Stimulated activated CD8-positive, alpha-beta memory T cell treated with anti-CD3 and anti-CD28 coated beads, Interleukin-2, amount 100 ng/mL, for 48 hours (primary cell): ENCODE results near the gene ALOX5.
"Not testable (repeated sequence)": the region's sequence is repeated elsewhere in the genome, so short reads cannot be mapped to it uniquely, and the experiment has no call there.

Experiments used
- DNase-seq, 2 donors: peaks; one replicate each; pipeline ENCODE4 v3.0.0-alpha.2; 2020; ENCODE audit warnings: low read depth in 2 of 2

Gene ALOX5

DNA sequence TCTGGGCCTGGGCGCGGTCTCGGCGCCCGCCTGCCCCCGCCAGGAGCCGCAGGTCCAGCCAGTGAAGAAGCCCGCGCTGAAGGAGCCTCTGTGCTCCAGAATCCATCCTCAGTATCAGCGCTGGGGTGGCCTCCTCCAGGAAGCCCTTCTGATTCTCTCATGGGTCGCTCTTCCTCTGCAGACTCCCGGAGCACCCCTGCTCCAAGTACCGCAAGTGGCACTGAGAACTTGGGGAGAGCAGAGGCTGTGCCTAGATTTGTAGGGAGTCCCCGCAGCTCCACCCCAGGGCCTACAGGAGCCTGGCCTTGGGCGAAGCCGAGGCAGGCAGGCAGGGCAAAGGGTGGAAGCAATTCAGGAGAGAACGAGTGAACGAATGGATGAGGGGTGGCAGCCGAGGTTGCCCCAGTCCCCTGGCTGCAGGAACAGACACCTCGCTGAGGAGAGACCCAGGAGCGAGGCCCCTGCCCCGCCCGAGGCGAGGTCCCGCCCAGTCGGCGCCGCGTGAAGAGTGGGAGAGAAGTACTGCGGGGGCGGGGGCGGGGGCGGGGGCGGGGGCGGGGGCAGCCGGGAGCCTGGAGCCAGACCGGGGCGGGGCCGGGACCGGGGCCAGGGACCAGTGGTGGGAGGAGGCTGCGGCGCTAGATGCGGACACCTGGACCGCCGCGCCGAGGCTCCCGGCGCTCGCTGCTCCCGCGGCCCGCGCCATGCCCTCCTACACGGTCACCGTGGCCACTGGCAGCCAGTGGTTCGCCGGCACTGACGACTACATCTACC lies at the start of gene ALOX5:
TSS of gene ALOX5 (plus strand) at position 641 of the 774 bp plus-strand sequence. CDS start at position 705, 64 bp downstream.
- DNase-seq, result no peak

DNA sequence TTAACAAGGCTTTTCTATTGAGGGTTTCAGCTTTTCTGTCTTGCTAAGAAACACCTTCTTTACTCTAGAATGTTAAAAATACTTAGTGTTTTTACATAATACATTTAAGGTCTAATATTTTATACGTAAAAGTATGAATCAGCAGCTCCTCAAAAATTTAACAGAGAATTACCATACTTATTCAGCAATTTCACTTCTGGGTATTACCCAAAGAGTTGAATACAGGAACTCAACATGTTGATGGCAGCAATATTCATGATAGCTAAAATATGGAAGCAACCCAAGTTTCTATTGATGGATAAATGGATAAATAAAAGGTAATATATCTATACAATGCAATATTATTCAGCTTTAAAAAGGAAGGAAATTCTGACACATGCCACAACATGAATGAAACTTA lies 48.9 kb upstream of the ALOX5 start:
- DNase-seq, result no peak

DNA sequence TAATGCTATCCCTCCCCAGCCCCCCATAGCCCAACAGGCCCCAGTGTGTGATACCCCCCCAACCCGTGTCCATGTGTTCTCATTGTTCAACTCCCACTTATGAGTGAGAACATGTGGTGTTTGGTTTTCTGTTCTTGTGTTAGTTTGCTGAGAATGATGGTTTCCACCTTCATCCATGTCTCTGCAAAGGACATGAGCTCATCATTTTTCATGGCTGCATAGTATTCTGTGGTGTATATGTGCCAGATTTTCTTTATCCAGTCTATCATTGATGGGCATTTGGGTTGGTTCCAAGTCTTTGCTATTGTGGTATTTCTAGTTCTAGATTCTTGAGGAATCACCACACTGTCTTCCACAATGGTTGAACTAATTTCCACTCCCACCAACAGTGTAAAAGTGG lies 47.2 kb upstream of the ALOX5 start:
- DNase-seq, result not testable (repeated sequence)

DNA sequence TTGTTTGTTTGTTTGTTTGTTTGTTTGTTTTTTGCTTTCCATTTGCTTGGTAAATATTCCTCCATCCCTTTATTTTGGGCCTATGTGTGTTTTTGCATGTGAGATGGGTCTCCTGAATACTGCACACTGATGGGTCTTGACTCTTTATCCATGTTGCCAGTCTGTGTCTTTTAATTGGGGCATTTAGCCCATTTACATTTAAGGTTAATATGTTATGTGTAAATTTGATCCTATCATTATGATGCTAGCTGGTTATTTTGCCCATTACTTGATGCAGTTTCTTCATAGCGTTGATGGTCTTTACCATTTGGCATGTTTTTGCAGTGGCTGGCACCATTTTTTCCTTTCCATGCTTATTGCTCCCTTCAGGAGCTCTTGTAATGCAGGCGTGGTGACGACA lies 42.2 kb upstream of the ALOX5 start:
- not testable (repeated sequence) for DNase-seq

DNA sequence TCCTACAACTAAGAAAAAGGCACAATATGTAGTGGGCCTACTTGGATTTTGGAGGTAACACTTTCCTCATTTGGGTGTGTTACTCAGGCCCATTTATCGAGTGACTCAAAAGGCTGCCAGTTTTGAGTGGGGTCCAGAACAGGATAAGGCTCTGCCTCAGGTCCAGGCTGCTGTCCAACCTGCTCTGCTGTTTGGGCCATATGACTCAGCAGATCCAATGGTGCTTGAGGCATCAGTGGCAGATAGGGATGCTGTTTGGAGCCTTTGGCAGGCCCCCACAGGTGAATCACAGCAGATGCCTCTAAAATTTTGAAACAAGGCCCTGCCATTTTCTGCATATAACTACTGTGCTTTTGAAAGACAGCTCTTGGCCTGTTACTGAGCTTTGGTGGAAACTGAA lies 34.1 kb upstream of the ALOX5 start:
- no peak for DNase-seq

DNA sequence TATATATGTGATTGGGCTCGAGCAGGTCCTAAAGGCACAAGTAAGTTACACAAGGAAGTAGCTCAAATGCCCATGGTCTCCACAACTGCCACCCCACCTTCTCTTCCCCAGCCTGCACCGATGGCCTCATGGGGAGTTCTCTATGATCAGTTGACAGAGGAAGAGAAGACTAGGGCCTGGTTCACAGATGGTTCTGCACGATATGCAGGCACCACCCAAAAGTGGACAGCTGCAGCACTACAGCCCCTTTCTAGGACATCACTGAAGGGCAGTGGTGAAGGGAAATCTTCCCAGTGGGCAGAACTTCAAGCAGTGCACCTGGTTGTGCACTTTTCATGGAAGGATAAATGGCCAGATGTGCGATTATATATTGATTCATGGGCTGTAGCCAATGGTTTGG lies 33.6 kb upstream of the ALOX5 start:
- not testable (repeated sequence) for DNase-seq

DNA sequence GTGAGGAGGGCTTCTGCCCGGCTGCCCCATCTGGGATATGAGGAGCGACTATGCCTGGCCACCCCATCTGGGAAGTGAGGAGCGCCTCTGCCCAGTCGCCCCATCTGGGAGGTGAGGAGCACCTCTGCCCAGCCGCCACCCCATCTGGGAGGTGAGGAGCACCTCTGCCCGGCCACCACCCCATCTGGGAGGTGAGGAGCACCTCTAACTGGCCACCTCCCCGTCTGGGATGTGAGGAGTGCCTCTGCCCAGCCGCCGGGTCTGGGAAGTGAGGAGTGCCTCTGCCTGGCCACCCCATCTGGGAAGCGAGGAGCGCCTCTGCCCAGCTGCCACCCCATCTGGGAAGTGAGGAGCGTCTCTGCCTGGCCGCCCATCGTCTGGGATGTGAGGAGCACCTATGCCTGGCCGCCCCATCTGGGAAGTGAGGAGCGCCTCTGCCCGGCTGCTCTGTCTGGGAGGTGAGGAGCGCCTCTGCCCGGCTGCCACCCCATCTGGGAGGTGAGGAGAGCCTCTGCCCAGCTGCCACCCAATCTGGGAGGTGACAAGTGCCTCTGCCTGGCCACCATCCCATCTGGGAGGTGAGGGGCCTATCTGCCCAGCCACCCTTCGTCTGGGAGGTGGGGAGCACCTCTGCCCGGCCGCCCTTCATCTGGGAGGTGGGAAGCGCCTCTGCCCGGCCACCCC lies 27.2 kb upstream of the ALOX5 start:
- DNase-seq, result not testable (repeated sequence)

DNA sequence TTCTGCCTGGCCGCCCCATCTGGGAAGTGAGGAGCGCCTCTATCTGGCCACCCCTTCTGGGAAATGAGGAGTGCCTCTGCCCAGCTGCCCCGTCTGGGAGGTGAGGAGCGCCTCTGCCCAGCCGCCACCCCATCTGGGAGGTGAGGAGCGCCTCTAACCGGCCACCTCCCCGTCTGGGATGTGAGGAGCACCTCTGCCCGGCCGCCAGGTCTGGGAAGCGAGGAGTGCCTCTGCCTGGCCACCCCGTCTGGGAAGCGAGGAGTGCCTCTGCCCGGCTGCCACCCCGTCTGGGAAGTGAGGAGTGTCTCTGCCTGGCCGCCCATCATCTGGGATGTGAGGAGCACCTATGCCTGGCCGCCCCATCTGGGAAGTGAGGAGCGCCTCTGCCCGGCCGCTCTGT lies 26.6 kb upstream of the ALOX5 start:
- not testable (repeated sequence) for DNase-seq

DNA sequence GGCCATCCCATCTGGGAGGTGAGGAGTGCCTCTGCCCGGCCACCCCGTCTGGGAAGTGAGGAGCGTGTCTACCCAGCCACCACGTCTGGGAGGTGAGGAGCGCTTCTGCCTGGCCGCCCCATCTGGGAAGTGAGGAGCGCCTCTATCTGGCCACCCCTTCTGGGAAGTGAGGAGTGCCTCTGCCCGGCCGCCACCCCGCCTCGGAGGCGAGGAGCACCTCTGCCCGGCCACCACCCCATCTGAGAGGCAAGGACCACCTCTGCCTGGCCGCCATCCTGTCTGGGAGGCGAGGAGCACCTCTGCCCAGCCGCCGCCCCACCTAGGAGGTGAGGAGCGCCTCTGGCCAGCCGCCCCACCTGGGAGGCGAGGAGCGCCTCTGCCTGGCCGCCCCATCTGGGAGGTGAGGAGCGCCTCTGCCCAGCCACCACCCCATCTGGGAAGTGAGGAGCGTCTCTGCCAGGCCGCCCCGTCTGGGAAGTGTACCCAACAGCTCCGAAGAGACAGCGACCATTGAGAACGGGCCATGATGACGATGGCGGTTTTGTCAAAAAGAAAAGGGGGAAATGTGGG lies 25.7 kb upstream of the ALOX5 start:
- DNase-seq, result not testable (repeated sequence)

DNA sequence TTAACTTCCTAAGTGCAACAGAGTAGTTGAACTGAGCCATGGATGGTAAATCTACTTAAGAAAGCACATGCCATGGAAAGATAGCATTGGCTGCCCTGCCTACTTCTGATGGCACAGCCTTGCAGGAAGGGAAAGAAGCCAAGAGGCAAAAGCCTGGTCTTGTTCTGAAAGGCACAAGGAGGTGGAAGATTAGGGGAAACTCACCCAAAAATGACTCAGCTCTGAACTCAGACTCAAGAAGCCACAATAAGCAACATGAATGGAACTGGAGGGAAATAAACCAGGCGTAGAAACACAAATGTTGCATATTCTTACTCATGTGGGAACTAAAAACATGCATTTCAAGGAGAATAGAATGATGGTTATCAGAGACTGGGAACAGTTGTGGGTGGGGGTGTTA lies 20.8 kb upstream of the ALOX5 start:
- no peak for DNase-seq

DNA sequence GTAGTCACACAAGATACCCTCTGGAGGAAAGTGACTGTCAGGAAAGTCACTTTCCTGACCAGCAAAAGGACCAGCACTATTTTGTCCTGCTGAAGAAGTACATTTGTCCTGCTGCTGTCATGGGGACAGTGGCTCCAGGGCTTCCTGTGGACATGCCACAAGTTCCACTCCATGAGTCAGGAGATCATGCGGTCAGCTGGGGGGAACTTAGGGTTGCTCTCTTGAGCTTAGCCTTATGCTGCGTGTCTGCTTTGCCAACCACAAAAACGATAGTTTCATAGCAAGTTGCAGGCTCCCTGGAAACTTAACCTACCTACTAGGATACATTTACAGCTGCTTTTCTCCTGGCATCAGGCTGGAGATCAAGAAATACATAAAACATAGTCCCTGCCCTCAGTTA lies 19.8 kb upstream of the ALOX5 start:
- DNase-seq, result no peak

DNA sequence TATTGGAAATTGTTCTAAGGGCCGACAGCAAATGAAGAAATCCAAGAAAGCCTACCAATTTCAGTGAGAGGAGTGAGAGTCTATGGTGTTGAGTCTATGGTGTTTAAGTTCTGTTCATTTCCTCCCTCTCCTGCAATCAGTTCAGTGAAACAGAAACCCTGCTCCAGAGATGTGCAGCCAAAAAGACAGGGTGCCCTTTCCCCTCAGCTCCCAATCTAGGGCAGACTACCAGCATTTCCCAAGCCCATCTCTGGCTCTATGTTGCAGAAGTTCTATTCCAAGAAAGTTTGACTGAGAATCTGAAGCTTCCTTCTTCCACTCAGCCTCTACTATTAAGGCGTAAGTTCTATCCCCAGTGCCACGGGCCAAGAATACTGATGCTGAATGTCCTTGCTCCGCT lies 18.5 kb upstream of the ALOX5 start:
- DNase-seq, result no peak

DNA sequence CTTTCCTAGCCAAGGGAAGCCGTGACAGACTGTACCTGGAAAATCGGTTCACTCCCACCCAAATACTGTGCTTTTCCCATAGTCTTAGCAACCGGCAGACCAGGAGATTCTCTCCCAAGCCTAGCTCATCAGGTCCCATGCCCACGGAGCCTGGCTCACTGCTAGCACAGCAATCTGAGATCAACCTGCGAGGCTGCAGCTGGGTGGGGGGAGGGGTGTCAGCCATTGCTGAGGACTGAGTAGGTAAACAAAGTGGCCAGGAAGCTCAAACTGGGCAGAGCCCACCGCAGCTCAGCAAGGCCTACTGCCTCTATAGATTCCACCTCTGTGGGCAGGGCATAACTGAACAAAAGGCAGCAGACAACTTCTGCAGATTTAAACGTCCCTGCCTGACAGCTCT lies 15.1 kb upstream of the ALOX5 start:
- not testable (repeated sequence) for DNase-seq

DNA sequence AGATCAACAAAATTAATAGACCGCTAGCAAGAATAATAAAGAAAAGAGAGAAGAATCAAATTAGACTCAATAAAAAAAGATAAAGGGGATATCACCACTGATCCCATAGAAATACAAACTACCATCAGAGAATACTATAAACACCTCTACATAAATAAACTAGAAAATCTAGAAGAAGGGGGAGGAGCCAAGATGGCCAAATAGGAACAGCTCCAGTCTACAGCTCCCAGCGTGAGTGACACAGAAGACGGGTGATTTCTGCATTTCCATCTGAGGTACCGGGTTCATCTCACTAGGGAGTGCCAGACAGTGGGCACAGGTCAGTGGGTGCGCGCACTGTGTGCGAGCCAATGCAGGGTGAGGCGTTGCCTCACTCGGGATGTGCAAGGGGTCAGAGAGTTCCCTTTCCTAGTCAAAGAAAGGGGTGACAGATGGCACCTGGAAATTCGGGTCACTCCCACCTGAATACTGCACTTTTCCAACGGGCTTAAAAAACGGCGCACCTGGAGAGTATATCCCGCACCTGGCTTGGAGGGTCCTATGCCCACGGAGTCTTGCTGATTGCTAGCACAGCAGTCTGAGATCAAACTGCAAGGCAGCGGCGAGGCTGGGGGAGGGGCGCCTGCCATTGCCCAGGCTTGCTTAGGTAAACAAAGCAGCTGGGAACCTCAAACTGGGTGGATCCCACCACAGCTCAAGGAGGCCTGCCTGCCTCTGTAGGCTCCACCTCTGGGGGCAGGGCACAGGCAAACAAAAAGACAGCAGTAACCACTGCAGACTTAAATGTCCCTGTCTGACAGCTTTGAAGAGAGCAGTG lies 11.8 kb upstream of the ALOX5 start:
- not testable (repeated sequence) for DNase-seq

DNA sequence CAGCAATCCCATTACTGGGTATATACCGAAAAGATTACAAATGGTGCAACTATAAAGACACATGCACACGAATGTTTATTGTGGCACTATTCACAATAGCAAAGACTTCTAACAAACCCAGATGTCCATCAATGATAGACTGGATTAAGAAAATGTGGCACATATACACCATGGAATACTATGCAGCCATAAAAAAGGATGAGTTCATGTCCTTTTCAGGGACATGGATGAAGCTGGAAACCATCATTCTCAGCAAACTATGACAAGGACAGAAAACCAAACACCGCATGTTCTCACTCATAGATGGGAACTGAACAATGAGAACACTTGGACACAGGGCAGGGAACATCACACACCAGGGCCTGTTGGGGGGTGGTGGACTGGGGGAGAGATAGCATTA lies 6.4 kb upstream of the ALOX5 start:
- DNase-seq, result not testable (repeated sequence)

DNA sequence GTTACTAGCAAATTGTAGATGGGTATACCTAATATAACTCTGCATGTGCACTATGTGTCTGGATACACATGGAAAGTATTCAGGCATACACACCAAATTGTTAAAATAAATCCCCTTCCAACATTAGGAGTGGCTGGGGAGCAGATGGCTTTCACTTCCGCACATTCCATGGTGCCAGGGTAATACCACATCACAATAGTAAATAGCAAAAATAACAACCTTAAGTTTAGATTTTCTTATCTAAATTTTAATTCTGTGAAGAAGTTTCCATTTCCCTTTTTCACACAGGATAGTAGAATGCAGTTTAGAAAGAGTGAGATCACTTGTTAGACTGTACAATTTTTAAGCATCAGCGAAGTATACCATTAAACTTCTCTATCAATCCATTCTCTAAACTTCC lies 5.8 kb upstream of the ALOX5 start:
- no peak for DNase-seq

DNA sequence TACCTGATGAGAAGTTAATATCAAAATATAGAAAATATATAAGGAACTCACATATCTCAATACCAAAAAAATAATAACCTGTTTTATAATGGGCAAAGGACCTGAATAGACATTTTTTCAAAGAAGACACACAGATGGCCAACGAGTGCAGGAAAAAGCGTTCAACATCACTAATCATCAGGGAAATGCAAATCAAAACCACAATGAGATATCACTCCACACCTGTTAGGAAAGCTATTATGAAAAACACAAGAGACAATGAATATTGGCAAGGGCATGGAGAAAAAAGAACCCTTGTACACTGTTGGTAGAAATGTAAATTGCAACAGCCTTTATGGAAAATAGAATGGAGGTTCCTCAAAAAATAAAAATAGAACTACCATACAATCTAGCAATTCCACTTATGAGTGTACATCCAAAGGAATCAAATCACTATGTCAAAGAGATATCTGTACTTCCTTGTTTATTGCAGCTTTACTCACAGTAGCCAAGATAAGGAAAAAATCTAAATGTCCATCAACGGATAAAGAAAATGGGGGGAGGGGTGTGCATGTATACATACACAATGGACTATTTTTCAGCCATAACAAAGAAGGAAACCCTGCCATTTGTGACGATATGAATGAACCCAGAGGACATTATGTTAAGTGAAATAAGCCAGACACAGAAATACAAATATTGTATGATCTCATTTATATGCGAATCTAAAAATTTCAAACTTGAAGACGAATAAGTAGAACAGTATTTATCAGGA lies 3.6 kb upstream of the ALOX5 start:
- no peak for DNase-seq

DNA sequence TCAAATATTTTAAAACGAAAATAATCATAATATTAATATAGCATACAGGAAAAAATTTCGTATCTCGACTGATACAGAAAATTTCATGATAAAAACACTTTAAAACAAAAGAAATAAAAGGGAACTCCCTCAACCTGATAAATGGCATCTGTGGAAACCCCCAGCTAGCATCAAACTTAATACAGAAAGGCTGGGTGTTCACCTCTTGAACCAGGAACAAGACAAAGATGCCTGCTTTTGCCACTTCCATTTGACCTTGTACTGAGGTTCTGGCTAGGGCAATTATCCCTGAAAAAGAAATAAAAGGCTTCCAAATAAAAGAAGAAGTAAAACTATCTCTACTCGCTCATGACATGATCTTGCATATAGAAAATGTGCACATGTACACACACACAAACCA lies 2.5 kb upstream of the ALOX5 start:
- no peak for DNase-seq

DNA sequence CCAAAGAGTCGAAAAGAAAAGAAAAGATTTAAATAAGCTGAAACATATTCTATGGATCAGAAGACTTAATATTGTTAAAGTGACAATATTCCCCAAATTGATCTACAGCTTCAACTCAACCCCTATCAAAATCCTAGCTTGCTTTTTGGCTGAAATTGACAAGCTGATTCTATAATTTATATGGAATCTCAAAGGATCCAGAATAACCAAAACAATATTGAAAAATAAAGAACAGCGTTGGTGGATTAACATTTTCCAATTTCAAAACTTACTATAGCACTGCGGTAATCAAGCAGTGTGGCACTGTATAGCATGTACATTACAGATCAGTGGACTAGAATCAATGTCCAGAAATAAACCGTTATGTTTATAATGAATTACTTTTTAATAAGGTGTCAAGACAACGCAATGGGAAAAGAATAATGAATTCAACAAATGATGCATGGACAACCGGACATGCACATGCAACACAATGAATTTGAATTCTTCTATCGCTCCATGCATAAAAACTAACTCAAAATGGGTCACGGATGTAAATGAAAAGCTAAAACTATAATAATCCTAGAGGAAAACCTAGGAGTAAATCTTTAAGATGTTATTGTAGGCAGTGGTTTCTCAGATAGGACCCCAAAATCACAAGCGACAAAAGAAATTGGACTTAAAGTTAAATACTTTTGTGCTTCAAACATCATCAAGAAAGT lies 1.6 kb upstream of the ALOX5 start:
- DNase-seq, result no peak

DNA sequence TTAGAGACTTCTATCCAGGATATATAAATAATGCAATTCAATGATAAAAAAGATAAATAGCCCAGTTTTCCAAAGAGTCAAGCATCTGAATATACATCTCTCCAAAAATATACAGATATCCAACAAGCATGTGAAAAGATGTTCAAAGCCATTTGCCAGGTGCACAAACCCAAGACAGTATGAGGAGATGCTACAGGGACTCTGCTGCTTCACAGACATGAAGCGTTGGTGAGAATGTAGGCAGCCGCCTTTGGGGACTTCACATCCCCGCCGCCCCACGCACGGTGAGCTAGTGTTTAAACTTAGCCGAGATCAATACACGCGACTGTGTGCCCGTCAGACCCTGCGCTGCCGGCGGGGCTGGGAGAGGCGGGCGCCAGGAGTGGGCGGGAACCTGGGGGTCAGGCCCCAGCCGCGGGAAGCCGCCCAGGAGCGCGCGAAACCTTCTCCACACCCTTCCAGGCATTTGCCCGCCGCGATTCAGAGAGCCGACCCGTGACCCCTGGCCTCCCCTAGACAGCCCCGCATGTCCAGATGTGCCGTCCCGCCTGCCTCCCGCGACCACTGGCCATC lies 927 bp upstream of the ALOX5 start:
- no peak for DNase-seq
